Endothelial cell of umbilical vein (primary cell): ENCODE measurements around the gene OR4D2. TPM values are rescaled to one million over a fixed set of nuclear protein-coding genes. Genes with fewer than 3 reads are reported as not detected.

Experiments
- BruUV-seq: library from RNA; stranded (reverse); fragments of 400-500 nt; replicated peaks from 2 replicates; lab custom pipeline; 2021; lab: Mats Ljungman, UMichigan
- CTCF ChIA-PET: fragments of 300-600, 350-600 bp; sonication (Branson Sonifier 250); formaldehyde crosslinking; loops from one replicate; lab custom pipeline; 2021; ENCODE audit warnings: antibody characterized with exemption, inconsistent platforms; lab: Charles Lee
- POLR2A ChIA-PET: fragments of 300-600, 350-600 bp; sonication (Branson Sonifier 250); formaldehyde crosslinking; loops from one replicate; lab custom pipeline; 2021; ENCODE audit warnings: antibody characterized with exemption, inconsistent platforms; lab: Charles Lee
- DNase-seq: peaks from one replicate; pipeline ENCODE4 v3.0.0-alpha.2; 2011; ENCODE audit warnings: low read depth, low spot score
- FAIRE-seq: peaks from 2 replicates; lab custom pipeline; 2011; peaks lifted over from hg19 to GRCh38; lab: Jason Lieb, UNC
- H2AFZ ChIP-seq: 2 replicates; pipeline ENCODE4 v1.6.0; 2012; ENCODE audit warnings: low read depth, low read length, control low read depth, inconsistent platforms
- H3K27ac ChIP-seq: 2 replicates; pipeline ENCODE4 v1.5.1; 2011; ENCODE audit warnings: low read depth, mild to moderate bottlenecking, control low read depth, low read length, moderate library complexity; ENCODE audit not compliant: insufficient read depth
- H3K27me3 ChIP-seq, 2 experiments: 2 replicates each; pipeline versions ENCODE4 v1.6.0 to v1.6.1; 2011; ENCODE audit warnings: low read length in 2 of 2, mixed read lengths in 1 of 2; ENCODE audit not compliant: control insufficient read depth in 2 of 2, insufficient read depth in 2 of 2
- H3K36me3 ChIP-seq, 2 experiments: 2 replicates in 1 of 2; 3 replicates in 1 of 2; pipeline ENCODE4 v1.5.1; 2011; ENCODE audit warnings: low read length in 2 of 2, mild to moderate bottlenecking in 1 of 2, moderate library complexity in 1 of 2; ENCODE audit not compliant: control insufficient read depth in 2 of 2, insufficient read depth in 2 of 2; ENCODE audit errors: extremely low read depth in 1 of 2
- H3K4me1 ChIP-seq: 3 replicates; pipeline ENCODE4 v1.5.1; 2011; ENCODE audit warnings: mild to moderate bottlenecking, low read length; ENCODE audit not compliant: control insufficient read depth, insufficient read depth; ENCODE audit errors: extremely low read depth
- H3K4me2 ChIP-seq: 2 replicates; pipeline ENCODE4 v1.6.1; 2011; ENCODE audit warnings: low read length, control low read depth, mixed read lengths; ENCODE audit not compliant: insufficient read depth
- H3K4me3 ChIP-seq, 3 experiments: fragments of 200-600 bp in 1 of 3; sonication (generic), shearing (Covaris generic) in 1 of 3; replicated peaks in 1 of 3; 2 replicates each; pipeline ENCODE4 v1.5.1; 2011 to 2016; ENCODE audit warnings: control low read depth in 3 of 3, low read length in 3 of 3, mild to moderate bottlenecking in 2 of 3, inconsistent platforms in 1 of 3, low read depth in 1 of 3, moderate library complexity in 1 of 3; ENCODE audit not compliant: insufficient read depth in 1 of 3
- H3K79me2 ChIP-seq: 2 replicates; pipeline ENCODE4 v1.6.0; 2012; ENCODE audit warnings: low read length, inconsistent platforms; ENCODE audit not compliant: control insufficient read depth, insufficient read depth
- H3K9ac ChIP-seq: replicated peaks from 2 replicates; pipeline ENCODE3; 2011; ENCODE audit warnings: low read length, control low read depth; ENCODE audit not compliant: insufficient read depth; ENCODE audit errors: extremely low read depth
- H3K9me1 ChIP-seq: replicated peaks from 3 replicates; pipeline ENCODE4 v1.6.0; 2011; ENCODE audit warnings: mild to moderate bottlenecking, low read length; ENCODE audit not compliant: control insufficient read depth, insufficient read depth; ENCODE audit errors: extremely low read depth
- H3K9me3 ChIP-seq: replicated peaks from 2 replicates; pipeline ENCODE4 v1.5.1; 2012; ENCODE audit warnings: low read length, inconsistent platforms; ENCODE audit not compliant: control insufficient read depth, insufficient read depth
- H4K20me1 ChIP-seq: replicated peaks from 2 replicates; pipeline ENCODE3; 2011; ENCODE audit warnings: mild to moderate bottlenecking, low read length; ENCODE audit not compliant: control insufficient read depth, insufficient read depth; ENCODE audit errors: extremely low read depth
- CTCF ChIP-seq, 2 donors: IDR thresholded peaks; 1 replicate in 1 of 2; 2 replicates in 1 of 2; pipeline ENCODE4 v1.5.1; 2011; ENCODE audit warnings: low read length in 2 of 2, mild to moderate bottlenecking in 2 of 2, moderate library complexity in 2 of 2, control low read depth in 1 of 2, inconsistent platforms in 1 of 2, low read depth in 1 of 2; ENCODE audit not compliant: insufficient read depth in 1 of 2; ENCODE audit errors: extremely low read depth in 1 of 2
- EZH2 ChIP-seq: IDR thresholded peaks from 2 replicates; pipeline ENCODE4 v1.6.1; 2012; ENCODE audit warnings: borderline replicate concordance, low read depth, mild to moderate bottlenecking, moderate library complexity, low read length, inconsistent platforms; ENCODE audit not compliant: severe bottlenecking
- FOS ChIP-seq: IDR thresholded peaks from 2 replicates; pipeline ENCODE4 v1.6.1; 2011; ENCODE audit warnings: mild to moderate bottlenecking, low read length, moderate library complexity, borderline replicate concordance; ENCODE audit not compliant: insufficient read depth
- GATA2 ChIP-seq: IDR thresholded peaks from 2 replicates; pipeline ENCODE4 v1.7.0; 2011; ENCODE audit warnings: low read depth, mild to moderate bottlenecking, moderate library complexity, mixed read lengths, low read length; ENCODE audit not compliant: insufficient read length, insufficient read depth
- JUN ChIP-seq: IDR thresholded peaks from 2 replicates; pipeline ENCODE4 v1.6.1; 2011; ENCODE audit warnings: borderline replicate concordance, low read depth; ENCODE audit not compliant: insufficient read length, insufficient read depth
- MAX ChIP-seq: IDR thresholded peaks from 2 replicates; pipeline ENCODE4 v1.6.1; 2011; ENCODE audit not compliant: insufficient read depth, insufficient read length
- MYC ChIP-seq: IDR thresholded peaks from one replicate; pipeline ENCODE4 v1.6.1; 2011; ENCODE audit warnings: mild to moderate bottlenecking, low read depth, low read length
- POLR2A ChIP-seq: IDR thresholded peaks from 2 replicates; pipeline ENCODE4 v1.6.1; 2012; ENCODE audit warnings: low read depth, mild to moderate bottlenecking, control low read depth, low read length
- POLR2AphosphoS5 ChIP-seq: IDR thresholded peaks from 2 replicates; pipeline ENCODE4 v1.6.1; 2012; ENCODE audit warnings: low read depth, mild to moderate bottlenecking, control low read depth, low read length, moderate library complexity; ENCODE audit not compliant: insufficient read depth
- dilution Hi-C: fragments of 300-500 bp; cut with MboI; formaldehyde crosslinking; loops from one replicate; pipeline ENCODE4 v1.15.0; 2019; ENCODE audit warnings: low sequenced_read_pairs; ENCODE audit not compliant: extremely low pct_ligation_motif_present
- intact Hi-C: fragments of 100-400 bp; cut with micrococcal nuclease; formaldehyde crosslinking; loops from one replicate; pipeline ENCODE4 v1.10.0; 2022
- polyA plus RNA-seq, 4 experiments: library from polyadenylated mRNA; depleted of rRNA in 3 of 4; stranded (reverse) in 3 of 4; unstranded in 1 of 4; fragments of >200 nt; gene quantifications; 2 replicates each; pipeline versions ENCODE4 v1.2.1 to v1.2.3, GENCODE V29; 2011 to 2012; ENCODE audit warnings: missing spikeins in 1 of 4
- total RNA-seq: library from RNA; stranded (reverse); gene quantifications from 2 replicates; pipeline ENCODE4 v1.2.3, GENCODE V29; 2021

The OR4D2 gene
- total and polyA plus RNA-seq, 2 donors (not counting 3 experiments of a cell fraction or from before 2014, with no cell fraction given), result not detected

GRCh38 chr17:58195518-58196123 lies 28.8 kb downstream of the OR4D2 start:
- FAIRE-seq (no peak), DNase-seq (no peak)
- intact Hi-C loops (no loop called here), dilution Hi-C loops (no loop called here)
- H3K9me1 ChIP-seq, result no peaks in the 10 kb centered on the region
- peaks cover 0 to 2% of the 10 kb centered on the region in 2 experiments for H3K27me3 ChIP-seq
- BruUV-seq, result no TSS peak
- H3K9ac ChIP-seq, result no peak overlapping the region
- no peaks in the 10 kb centered on the region for H3K4me1 ChIP-seq
- H3K4me2 ChIP-seq, result no peak overlapping the region
- no peaks in the 10 kb centered on the region for H3K79me2 ChIP-seq
- no peak overlapping the region for H3K27ac ChIP-seq
- H4K20me1 ChIP-seq, result no peaks in the 10 kb centered on the region
- TF ChIP-seq EZH2, result no peak
- no peak for TF ChIP-seq POLR2A
- no peak for TF ChIP-seq POLR2AphosphoS5
- no peak for TF ChIP-seq MAX
- TF ChIP-seq FOS, result no peak
- no peak for TF ChIP-seq JUN
- TF ChIP-seq CTCF (IDR thresholded peaks at IDR 0.05; ENCODE audit: extremely low read depth in 1 of 2, insufficient read depth in 1 of 2, low read depth in 1 of 2, low read length in 2 of 2), result no peak
- TF ChIP-seq MYC, result no peak
- TF ChIP-seq GATA2, result no peak
- ChIA-PET CTCF (interaction anchor here (0.7 kb wide), 1 partner anchor 11 kb away, joined by 3 read pairs; no protein-coding TSS in a partner anchor), POLR2A (no interaction called here)
- H2AFZ ChIP-seq, result no peak overlapping the region
- no peaks in the 10 kb centered on the region for H3K9me3 ChIP-seq
- no peak overlapping the region for H3K4me3 ChIP-seq
- no peaks in the 10 kb centered on the region for H3K36me3 ChIP-seq
